H54 (cell line): ENCODE results near the gene SH3GL1.

Source experiments
- DNase-seq: peaks from one replicate; pipeline ENCODE4 v3.0.0; 2011; ENCODE audit warnings: low spot score, mixed read lengths; ENCODE audit not compliant: insufficient read length
- FAIRE-seq: peaks from 3 replicates; lab custom pipeline; 2011; peaks lifted over from hg19 to GRCh38; lab: Jason Lieb, UNC
- POLR2A ChIP-seq: IDR thresholded peaks from 2 replicates; pipeline ENCODE4 v1.6.1; 2011; ENCODE audit warnings: low read depth, mild to moderate bottlenecking, low read length

Gene SH3GL1

DNA sequence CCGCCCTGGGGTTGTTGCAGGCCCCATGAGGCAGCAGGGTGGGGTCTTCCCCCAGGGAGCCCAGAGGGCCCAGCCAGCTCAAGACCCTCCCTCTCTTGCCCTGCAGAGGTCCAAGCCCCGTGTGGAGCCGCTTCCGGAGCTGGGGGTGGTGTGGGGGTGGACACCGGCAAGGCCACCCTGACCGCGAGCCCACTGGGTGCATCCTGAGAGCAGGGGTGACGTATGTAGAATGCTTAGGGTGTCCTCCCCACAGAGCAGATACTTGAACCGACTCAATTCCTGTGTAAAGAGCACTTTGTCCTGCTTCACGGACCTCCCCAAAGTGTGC lies 42.4 kb upstream of the SH3GL1 start:
- FAIRE-seq = no peak
- TF ChIP-seq POLR2A = no peak
- no peak for DNase-seq

DNA sequence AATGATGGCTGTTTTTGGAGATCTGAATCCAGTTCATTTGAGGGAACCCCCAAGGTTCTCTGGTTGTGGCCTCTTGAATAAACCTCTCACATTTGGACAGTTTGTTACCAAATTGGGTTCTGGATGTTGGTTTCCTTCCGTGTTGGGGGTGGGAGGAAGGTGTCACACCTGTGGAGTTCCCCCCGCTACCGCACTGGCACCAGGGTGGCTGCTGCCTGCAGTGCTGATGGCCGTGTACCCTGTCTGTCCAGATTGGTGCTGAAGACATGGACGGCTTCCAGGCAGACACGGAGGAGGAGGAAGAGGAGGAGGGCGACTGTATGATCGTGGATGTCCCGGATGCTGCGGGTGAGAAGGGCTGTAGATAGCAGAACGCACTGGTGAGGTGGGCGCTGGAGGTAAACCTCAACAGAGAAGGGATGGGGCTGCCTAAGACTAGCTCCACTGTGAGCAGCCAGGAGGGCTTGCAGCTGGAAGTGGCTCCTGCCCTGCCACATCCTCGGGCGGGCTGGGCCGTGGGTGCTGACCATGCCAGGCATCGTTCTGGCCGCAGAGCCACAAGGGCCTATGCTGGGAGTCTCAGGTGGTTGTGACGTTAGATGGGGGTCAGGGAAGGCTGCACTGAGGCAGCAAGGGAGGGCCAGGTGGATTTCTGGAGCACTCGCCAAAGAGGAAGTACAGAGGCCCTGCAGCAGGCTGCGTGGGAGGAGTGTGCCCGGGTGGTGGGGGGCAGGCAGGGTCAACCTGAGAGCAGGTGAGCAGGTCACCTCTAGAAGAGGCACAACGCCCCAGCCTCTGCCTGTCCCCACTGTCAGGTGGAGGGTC lies 41.9 kb upstream of the SH3GL1 start:
- TF ChIP-seq POLR2A = no peak
- FAIRE-seq (no peak), DNase-seq (no peak)

DNA sequence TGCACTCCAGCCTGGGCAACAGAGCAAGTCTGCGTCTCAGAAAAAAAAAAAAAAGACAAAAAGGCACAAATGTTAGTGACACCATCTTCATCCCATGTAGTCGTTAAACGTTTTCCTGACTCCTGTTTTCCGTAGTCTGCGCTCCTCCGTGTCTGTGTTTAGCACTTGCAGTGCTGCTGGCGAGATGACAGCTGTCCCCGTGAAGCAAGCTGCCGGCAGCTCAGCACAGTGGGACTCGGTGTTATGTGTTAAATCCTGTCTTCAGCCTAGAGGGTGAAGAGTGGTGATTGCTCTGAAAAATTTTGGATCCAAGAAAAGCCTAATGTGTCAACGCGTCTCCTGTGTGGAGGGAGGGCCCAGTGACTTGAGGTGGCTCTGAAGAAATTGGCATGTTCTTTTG lies 38.9 kb upstream of the SH3GL1 start:
- FAIRE-seq (no peak), DNase-seq (no peak)
- no peak for TF ChIP-seq POLR2A

DNA sequence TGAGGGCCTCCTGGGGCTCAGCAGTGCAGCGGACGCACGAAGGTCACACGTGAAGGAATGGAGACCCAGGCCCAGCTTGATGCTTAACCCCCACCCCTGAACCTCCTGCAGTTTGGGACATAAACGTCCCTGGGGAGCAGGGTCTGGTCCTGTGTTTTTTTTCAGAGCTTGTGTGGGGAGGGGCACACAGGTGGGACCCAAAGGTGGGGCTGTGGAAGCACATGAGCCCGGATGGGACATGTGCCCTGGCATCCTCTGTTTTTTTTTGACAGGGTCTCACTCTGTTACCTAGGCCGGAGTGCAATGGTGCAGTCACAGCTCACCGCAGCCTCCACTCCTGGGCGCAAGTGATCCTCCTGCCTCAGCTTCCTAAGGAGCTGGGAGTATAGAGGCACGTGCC lies 36.8 kb upstream of the SH3GL1 start:
- no peak for FAIRE-seq
- no peak for DNase-seq
- TF ChIP-seq POLR2A = no peak

DNA sequence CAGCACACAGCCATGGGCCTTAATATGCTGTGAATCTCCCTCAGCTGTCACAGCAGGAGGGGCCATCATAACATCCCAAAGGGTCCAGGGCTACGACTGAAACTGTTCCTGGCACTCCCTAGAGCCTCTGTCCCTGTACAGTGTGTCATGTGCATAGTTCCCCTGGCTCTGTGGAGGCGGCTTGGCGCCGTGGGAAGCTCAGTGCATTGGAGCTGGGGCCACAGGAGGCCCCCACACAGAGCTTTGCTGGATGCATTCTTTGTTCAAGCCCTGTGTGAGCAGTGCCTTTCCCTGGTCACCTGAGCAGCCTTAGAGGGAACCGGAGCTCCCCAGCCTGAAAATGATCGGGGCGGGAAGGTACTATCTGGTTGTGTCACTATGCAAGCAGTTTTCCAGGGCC lies 35.9 kb upstream of the SH3GL1 start:
- TF ChIP-seq POLR2A = no peak
- FAIRE-seq = no peak

DNA sequence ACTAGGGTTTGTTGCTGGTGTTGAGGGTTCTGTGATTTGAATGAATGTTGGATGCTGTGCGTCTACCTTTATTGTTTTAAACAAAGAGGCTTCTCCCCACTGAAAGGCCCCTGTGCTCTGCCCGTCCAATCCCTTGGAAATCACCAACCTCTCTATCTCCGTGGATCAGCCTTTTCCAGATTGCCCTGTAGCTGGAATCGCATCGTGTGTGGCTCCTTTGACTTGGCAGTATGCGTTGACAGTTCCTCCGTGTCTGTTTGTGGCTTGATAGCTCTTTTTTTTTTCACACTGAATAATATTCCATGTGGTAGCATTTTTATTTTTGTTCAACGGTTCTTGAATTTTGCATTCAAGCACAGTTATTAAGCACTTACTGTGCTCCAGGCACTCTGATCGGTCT lies 34.0 kb upstream of the SH3GL1 start:
- no peak for TF ChIP-seq POLR2A
- FAIRE-seq = no peak
- no peak for DNase-seq

More for the DNA sequence above, 35.9 kb upstream of the SH3GL1 start:
- no peak for DNase-seq

DNA sequence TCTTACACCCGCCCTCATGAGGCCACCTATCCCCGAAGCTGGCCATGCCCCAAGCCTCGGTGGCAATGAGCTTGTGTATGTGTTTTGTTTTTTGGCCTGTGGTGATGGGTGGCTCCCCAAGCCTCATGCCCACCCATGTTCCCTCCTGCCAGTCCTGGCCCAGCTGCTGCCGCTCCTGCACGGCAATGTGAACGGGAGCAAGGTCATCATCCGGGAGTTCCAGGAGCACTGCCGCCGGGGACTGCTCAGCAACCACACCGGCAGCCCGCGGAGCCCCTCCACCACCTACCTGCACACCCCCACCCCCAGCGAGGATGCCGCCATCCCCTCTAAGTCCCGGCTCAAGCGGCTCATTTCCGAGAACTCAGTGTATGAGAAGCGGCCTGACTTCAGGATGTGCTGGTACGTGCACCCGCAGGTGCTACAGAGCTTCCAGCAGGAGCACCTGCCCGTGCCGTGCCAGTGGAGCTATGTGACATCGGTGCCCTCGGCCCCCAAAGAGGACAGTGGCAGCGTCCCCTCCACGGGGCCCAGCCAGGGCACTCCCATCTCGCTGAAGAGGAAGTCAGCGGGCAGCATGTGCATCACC lies 32.7 kb upstream of the SH3GL1 start:
- no peak for TF ChIP-seq POLR2A
- DNase-seq (no peak), FAIRE-seq (no peak)

DNA sequence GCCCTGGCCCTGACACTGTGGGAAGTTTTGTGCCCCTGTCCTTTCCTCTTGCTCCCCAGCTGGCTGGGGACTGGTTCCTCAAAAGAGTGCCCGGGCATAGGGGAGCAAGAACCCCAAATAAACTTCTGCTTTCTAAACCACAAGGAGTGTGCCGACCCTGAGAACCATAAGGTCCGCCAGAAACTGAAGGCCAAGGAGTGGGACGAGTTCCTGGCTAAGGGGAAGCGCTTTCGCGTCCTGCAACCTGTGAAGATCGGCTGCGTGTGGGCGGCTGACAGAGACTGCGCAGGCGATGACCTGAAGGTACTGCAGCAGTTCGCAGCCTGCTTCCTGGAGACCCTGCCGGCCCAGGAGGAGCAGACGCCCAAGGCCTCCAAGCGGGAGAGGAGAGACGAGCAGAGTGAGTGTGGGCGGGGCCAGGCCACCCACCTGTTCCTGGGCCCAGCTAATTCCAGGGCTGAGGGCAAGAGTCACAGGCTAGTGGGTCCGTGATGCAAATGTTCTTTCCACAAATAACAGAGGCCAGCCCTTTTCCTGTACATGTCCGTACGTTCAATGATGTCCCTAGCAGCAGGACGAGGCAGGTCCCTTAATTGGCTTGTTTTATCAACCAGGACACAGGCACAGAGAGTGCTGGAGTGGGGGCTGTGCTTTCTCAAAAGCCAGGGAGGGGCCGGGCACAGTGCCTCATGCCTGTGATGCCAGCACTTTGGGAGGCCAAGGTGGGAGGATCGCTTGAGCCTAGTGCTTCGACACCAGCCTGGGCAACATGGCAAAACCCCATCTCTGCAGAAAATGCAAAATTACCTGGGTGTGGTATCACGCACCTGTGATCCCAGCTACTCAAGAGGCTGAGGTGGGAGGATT lies 31.7 kb upstream of the SH3GL1 start:
- TF ChIP-seq POLR2A = no peak
- no peak for FAIRE-seq
- no peak for DNase-seq

DNA sequence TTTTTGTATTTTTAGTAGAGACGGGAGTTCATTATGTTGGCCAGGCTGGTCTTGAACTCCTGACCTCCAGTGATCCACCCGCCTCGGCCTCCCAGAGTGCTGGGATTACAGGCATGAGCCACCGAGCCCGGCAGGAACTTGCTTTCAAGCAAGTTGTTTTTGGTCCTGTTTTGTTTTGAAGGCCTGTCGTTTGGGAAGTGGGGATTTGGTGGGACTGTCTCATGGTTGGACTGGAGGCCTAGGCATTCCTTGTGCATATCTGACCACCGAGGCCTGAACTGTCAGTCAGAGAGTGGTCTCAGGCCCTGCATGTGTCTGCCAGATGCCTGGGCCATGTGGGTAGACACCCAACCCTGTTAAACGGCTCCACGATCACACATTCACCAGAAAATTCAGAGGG lies 30.9 kb upstream of the SH3GL1 start:
- FAIRE-seq = no peak
- no peak for TF ChIP-seq POLR2A
- no peak for DNase-seq

DNA sequence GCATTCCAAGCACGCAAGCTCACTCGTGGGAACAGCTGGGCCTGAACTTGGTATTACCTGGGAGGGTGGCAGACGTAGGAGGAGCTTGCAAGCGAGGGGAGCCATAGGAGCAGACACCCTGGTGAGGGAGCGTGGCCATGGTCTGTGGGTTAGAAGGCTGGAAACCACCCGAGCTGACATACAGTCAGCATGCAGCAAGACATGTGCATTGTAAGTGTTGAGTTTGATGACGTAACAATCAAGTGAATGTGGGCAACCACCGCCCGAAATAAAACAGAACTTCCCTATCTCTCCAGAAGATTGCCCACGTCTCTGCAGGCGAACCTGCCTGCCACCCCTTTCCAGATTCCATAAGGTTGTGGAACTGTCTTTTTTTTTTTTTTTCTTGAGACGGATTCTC lies 30.4 kb upstream of the SH3GL1 start:
- DNase-seq = no peak
- FAIRE-seq = no peak
- TF ChIP-seq POLR2A = no peak

DNA sequence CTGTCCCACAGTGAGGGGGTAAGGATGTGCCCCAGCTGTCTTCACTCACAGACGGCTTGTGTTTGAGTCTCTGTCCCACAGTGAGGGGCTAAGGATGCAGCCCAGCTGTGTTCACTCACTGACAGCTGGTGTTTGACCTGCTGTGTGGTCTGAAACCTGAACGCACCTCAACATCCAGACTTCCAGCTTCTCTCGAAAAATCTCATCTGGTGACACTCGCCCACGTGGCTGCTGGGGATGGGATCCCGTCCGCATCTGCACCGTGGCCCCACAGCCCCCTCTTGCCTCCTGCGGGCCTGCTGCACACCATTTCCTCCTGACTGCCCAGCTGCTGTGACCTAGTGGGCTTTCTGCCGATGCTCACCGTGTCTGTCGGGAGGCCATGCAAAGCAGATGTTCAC lies 29.4 kb upstream of the SH3GL1 start:
- DNase-seq (no peak), FAIRE-seq (no peak)
- no peak for TF ChIP-seq POLR2A

DNA sequence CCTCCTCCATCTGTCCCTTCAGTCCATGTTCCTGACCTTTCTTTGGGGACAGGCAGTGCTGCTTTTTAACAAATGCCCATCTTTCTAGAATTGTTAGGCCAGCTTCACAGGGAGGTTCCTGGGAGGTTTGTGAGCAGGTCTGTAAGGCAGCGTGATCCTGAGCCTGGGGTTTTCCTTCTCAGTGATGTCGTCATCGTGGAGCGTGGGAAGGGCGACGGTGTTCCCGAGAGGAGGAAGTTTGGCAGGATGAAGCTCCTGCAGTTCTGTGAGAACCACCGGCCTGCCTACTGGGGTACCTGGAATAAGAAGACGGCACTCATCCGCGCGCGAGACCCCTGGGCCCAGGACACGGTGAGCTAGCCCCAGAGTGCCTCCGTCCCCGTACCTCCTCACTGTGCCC lies 28.9 kb upstream of the SH3GL1 start:
- no peak for TF ChIP-seq POLR2A
- FAIRE-seq (no peak), DNase-seq (no peak)

DNA sequence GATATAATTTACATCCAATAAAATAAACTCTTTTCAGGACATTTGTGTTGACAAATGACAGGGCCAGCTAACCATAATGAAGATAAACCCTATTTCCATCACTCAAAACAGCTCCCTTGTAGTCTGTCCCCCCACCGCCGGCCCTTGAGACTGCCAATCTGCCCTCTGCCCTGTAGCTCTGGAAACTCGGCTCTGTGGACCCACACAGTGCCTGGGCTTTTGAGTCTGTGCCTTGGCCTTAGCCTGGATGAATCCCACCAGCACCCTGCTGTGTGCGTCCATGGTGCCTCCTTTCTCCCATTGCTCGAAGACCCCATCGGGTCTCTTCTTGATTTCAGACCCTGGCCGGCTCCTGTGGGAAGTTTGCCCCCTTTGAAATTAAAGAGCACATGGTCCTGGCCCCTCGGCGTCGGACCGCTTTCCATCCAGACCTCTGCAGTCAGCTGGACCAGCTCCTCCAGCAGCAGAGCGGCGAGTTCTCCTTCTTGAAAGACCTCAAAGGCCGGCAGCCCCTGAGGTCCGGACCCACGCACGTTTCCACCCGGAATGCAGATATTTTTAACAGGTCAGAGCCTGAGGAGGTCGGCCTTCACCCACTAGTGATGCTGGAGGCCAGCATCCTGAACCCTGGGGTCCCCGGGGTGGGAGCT lies 28.1 kb upstream of the SH3GL1 start:
- TF ChIP-seq POLR2A = no peak
- FAIRE-seq (no peak), DNase-seq (no peak)

DNA sequence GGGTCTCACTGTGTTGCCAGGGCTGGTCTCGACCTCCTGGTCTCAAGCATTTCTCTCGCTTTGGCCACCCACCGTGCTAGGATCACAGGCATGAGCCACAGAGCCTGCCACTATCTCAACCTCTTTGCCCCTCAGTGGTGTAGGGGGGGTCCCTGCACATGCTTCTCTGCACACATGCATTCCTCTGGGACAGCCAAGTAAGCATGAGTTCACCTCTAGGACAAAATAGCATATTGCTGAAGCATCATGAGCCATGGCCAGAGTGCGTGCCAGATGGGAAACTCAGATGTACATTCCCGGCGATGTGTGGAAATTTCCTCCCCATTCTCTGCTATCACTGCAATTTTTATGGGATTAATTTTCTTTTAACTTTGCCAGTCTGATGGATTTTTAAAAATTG lies 25.2 kb upstream of the SH3GL1 start:
- no peak for TF ChIP-seq POLR2A
- DNase-seq (no peak), FAIRE-seq (no peak)
